ENCODE data around the gene WBP11. TPM values are rescaled to one million over a fixed set of nuclear protein-coding genes. Genes with fewer than 3 reads are reported as not detected.

WBP11 gene
- total RNA-seq, 1 donor from 2014 or later, result 128 TPM

DNA sequence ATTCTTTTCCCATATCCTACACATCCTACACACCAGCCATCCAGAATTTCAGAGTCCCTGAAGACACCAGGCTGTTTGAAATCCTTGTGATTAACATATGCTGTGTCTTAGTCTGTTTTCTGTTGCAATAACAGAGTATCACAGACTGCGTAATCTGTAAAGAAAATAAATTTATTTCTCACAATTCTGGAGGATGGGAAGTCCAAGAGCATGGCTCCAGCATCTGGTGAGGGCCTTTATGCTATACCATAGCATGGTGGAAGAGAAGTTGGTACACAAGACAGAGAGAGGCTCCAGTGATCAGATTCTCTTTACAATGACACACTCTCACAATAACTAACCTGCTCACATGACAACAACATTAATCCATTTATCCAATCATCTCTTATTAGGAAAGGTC, 36.0 kb upstream of the WBP11 start:
- DNase-seq (ENCODE audit: low spot score), result no peak
- Mint-ChIP-seq H3K4me3 (no peak overlapping the region), H3K36me3 (ENCODE audit: low read depth) (no peaks in the 10 kb centered on the region), H3K27ac (no peak overlapping the region), H3K4me1 (ENCODE audit: low read depth) (no peaks in the 10 kb centered on the region), H3K9me3 (no peaks in the 10 kb centered on the region), H3K27me3 (ENCODE audit: insufficient read depth) (peaks cover 22% of the 10 kb centered on the region)
- intact Hi-C loops (cut with micrococcal nuclease), result no loop called here

DNA sequence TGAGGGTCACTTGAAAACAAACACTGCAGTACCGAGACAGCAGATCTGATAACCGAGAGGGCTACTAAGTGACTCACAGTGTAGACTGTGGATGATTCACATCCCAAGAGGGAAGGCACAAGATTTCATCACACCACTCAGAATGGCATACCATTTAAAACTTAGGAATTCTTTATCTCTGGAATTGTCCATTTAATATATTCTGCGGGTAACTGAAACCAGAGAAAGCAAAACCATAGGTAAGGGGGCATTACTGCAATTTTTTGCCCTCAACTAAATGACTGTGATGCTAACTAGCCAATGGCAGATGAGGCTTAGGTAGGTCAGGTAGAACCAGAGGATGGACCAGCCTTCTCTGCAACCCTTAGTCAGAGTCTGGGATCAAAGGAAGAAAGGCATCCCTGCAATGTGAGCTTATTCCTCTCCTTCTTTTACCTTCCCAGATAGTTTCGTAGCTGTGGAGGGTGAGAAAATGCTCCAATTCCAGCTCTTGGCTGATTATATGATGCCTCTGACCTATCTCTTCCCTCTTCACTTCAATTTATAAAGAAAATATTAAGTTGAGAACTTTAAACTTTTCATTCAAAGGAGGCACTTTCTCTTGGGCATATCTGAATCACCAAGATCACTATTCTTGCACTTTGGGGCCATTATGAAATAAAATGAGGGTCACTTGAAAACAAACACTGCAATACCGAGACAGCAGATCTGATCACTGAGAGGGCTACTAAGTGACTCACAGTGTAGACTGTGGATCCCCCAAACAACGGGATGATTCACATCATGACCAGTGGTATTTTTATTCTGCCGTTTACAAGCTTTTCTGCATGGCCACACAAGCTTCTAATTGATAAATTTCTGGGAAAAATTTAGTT, 33.3 kb upstream of the WBP11 start:
- Mint-ChIP-seq H3K27me3 (ENCODE audit: insufficient read depth) (peaks cover 34% of the 10 kb centered on the region), H3K9me3 (no peaks in the 10 kb centered on the region), H3K4me3 (no peak overlapping the region), H3K4me1 (ENCODE audit: low read depth) (no peaks in the 10 kb centered on the region), H3K36me3 (ENCODE audit: low read depth) (no peaks in the 10 kb centered on the region), H3K27ac (no peak overlapping the region)
- intact Hi-C loops (cut with micrococcal nuclease), result no loop called here
- DNase-seq (ENCODE audit: low spot score), result no peak

DNA sequence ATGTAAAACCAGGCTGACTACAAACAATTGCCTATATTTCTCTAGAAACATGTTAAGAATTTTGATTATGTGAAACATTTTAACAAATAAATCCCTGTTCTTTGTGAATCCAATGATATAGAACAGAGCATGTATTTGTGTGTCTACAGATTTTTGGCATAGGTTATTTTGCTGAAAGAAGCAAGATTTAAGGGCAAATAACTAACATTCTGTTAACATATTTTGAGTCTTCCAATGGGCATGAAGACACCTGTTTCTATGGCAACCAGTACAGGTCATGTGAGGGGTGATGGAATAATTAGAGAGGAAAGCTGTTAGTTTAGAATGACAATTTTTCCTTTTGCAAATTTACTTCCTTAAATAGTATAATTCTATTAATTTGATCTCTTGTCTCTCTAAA, 31.2 kb upstream of the WBP11 start:
- no peaks in the 10 kb centered on the region for H3K36me3 Mint-ChIP-seq (ENCODE audit: low read depth)

GRCh38 chr12:14833952-14834351, 30.7 kb upstream of the WBP11 start:
- H3K36me3 Mint-ChIP-seq (ENCODE audit: low read depth), result no peaks in the 10 kb centered on the region
- no peaks in the 10 kb centered on the region for H3K4me1 Mint-ChIP-seq (ENCODE audit: low read depth)
- intact Hi-C loops (cut with micrococcal nuclease), result no loop called here
- no peak overlapping the region for H3K4me3 Mint-ChIP-seq
- no peak overlapping the region for H3K27ac Mint-ChIP-seq
- DNase-seq (ENCODE audit: low spot score), result no peak
- H3K9me3 Mint-ChIP-seq, result no peaks in the 10 kb centered on the region
- H3K27me3 Mint-ChIP-seq (ENCODE audit: insufficient read depth), result peaks cover 22% of the 10 kb centered on the region

More for the DNA sequence above, 31.2 kb upstream of the WBP11 start:
- H3K9me3 Mint-ChIP-seq, result no peaks in the 10 kb centered on the region
- DNase-seq (ENCODE audit: low spot score), result no peak
- H3K4me3 Mint-ChIP-seq, result no peak overlapping the region
- no peaks in the 10 kb centered on the region for H3K4me1 Mint-ChIP-seq (ENCODE audit: low read depth)
- peaks cover 28% of the 10 kb centered on the region for H3K27me3 Mint-ChIP-seq (ENCODE audit: insufficient read depth)
- H3K27ac Mint-ChIP-seq, result no peak overlapping the region
- intact Hi-C loops (cut with micrococcal nuclease), result no loop called here

- intact Hi-C loops (cut with micrococcal nuclease), result no loop called here
- DNase-seq (ENCODE audit: low spot score), result no peak
- H3K27ac Mint-ChIP-seq, result no peak overlapping the region
- peaks cover 26% of the 10 kb centered on the region for H3K27me3 Mint-ChIP-seq (ENCODE audit: insufficient read depth)
- no peaks in the 10 kb centered on the region for H3K9me3 Mint-ChIP-seq
- H3K4me3 Mint-ChIP-seq, result no peak overlapping the region
- no peaks in the 10 kb centered on the region for H3K36me3 Mint-ChIP-seq (ENCODE audit: low read depth)
- H3K4me1 Mint-ChIP-seq (ENCODE audit: low read depth), result no peaks in the 10 kb centered on the region
Observed at GRCh38 chr12:14833336-14833735, 30.1 kb upstream of the WBP11 start.

- Mint-ChIP-seq H3K36me3 (ENCODE audit: low read depth) (no peaks in the 10 kb centered on the region), H3K4me3 (no peak overlapping the region), H3K27me3 (ENCODE audit: insufficient read depth) (peaks cover 15% of the 10 kb centered on the region), H3K27ac (no peak overlapping the region), H3K4me1 (ENCODE audit: low read depth) (no peaks in the 10 kb centered on the region), H3K9me3 (no peaks in the 10 kb centered on the region)
- intact Hi-C loops (cut with micrococcal nuclease), result no loop called here
- no peak for DNase-seq (ENCODE audit: low spot score)
Observed at GRCh38 chr12:14828892-14829291, 25.6 kb upstream of the WBP11 start.

GRCh38 chr12:14827043-14827442, 23.8 kb upstream of the WBP11 start:
- no peaks in the 10 kb centered on the region for H3K4me1 Mint-ChIP-seq (ENCODE audit: low read depth)
- no peak overlapping the region for H3K27ac Mint-ChIP-seq
- intact Hi-C loops (cut with micrococcal nuclease), result no loop called here
- H3K27me3 Mint-ChIP-seq (ENCODE audit: insufficient read depth), result peaks cover 6% of the 10 kb centered on the region
- H3K4me3 Mint-ChIP-seq, result no peak overlapping the region
- no peak for DNase-seq (ENCODE audit: low spot score)
- H3K36me3 Mint-ChIP-seq (ENCODE audit: low read depth), result no peaks in the 10 kb centered on the region
- H3K9me3 Mint-ChIP-seq, result no peaks in the 10 kb centered on the region

DNA sequence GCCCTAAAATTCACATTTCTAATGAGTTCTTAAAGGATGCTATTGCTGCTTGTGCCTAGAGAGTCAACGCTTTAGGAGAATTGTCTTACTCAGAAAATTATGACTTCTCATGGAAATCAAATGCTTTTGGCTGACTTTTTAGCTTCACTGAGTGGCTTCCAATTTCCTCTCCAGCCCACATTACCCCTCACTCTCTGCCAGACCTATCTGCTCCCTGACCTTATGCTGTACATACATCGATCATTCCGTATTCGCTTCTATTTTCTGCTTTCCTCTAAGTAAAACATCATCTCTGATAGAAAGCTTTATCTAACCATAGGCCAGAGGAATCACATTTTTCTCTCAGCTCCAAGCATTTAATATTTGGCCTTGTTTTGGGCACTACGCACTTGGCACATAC, 23.2 kb upstream of the WBP11 start:
- intact Hi-C loops (cut with micrococcal nuclease), result no loop called here
- no peaks in the 10 kb centered on the region for H3K9me3 Mint-ChIP-seq
- H3K4me1 Mint-ChIP-seq (ENCODE audit: low read depth), result no peaks in the 10 kb centered on the region
- no peak overlapping the region for H3K4me3 Mint-ChIP-seq
- H3K27ac Mint-ChIP-seq, result no peak overlapping the region
- DNase-seq (ENCODE audit: low spot score), result no peak
- H3K36me3 Mint-ChIP-seq (ENCODE audit: low read depth), result no peaks in the 10 kb centered on the region
- peaks cover 4% of the 10 kb centered on the region for H3K27me3 Mint-ChIP-seq (ENCODE audit: insufficient read depth)

GRCh38 chr12:14825256-14825655, 22.0 kb upstream of the WBP11 start:
- DNase-seq (ENCODE audit: low spot score), result no peak
- Mint-ChIP-seq H3K36me3 (ENCODE audit: low read depth) (no peaks in the 10 kb centered on the region), H3K4me3 (no peak overlapping the region), H3K27ac (no peak overlapping the region), H3K9me3 (no peaks in the 10 kb centered on the region), H3K4me1 (ENCODE audit: low read depth) (no peaks in the 10 kb centered on the region), H3K27me3 (ENCODE audit: insufficient read depth) (peaks cover 8% of the 10 kb centered on the region)
- intact Hi-C loops (cut with micrococcal nuclease), result no loop called here

GRCh38 chr12:14824012-14824634, 20.8 kb upstream of the WBP11 start:
- H3K27ac Mint-ChIP-seq, result no peak overlapping the region
- no peaks in the 10 kb centered on the region for H3K9me3 Mint-ChIP-seq
- intact Hi-C loops (cut with micrococcal nuclease), result no loop called here
- no peaks in the 10 kb centered on the region for H3K4me1 Mint-ChIP-seq (ENCODE audit: low read depth)
- H3K36me3 Mint-ChIP-seq (ENCODE audit: low read depth), result no peaks in the 10 kb centered on the region
- peaks cover 8% of the 10 kb centered on the region for H3K27me3 Mint-ChIP-seq (ENCODE audit: insufficient read depth)
- no peak overlapping the region for H3K4me3 Mint-ChIP-seq
- no peak for DNase-seq (ENCODE audit: low spot score)

- Mint-ChIP-seq H3K9me3 (peaks cover 4% of the 10 kb centered on the region), H3K4me3 (no peak within 1 kb of the TSS), H3K4me1 (ENCODE audit: low read depth) (peaks cover 8% of the 10 kb centered on the region), H3K27ac (no peak within 1 kb of the TSS), H3K27me3 (ENCODE audit: insufficient read depth) (peaks cover 8% of the 10 kb centered on the region), H3K36me3 (ENCODE audit: low read depth) (peaks cover 2% of the 10 kb centered on the region)
- intact Hi-C loops (cut with micrococcal nuclease), result no loop called here
- DNase-seq (ENCODE audit: low spot score), result no peak
Observed at GRCh38 chr12:14814014-14814413, 10.7 kb upstream of the WBP11 start, which contains the start of gene SMCO3. TSS of gene SMCO3 (minus strand) at chr12:14814182. CDS start at chr12:14806680, 7,502 bp downstream.

GRCh38 chr12:14811486-14811885, 8.2 kb upstream of the WBP11 start:
- peaks cover 8% of the 10 kb centered on the region for H3K4me1 Mint-ChIP-seq (ENCODE audit: low read depth)
- H3K27me3 Mint-ChIP-seq (ENCODE audit: insufficient read depth), result peaks cover 5% of the 10 kb centered on the region
- intact Hi-C loops (cut with micrococcal nuclease), result no loop called here
- H3K9me3 Mint-ChIP-seq, result no peaks in the 10 kb centered on the region
- H3K4me3 Mint-ChIP-seq, result no peak overlapping the region
- no peak for DNase-seq (ENCODE audit: low spot score)
- no peaks in the 10 kb centered on the region for H3K36me3 Mint-ChIP-seq (ENCODE audit: low read depth)
- no peak overlapping the region for H3K27ac Mint-ChIP-seq

DNA sequence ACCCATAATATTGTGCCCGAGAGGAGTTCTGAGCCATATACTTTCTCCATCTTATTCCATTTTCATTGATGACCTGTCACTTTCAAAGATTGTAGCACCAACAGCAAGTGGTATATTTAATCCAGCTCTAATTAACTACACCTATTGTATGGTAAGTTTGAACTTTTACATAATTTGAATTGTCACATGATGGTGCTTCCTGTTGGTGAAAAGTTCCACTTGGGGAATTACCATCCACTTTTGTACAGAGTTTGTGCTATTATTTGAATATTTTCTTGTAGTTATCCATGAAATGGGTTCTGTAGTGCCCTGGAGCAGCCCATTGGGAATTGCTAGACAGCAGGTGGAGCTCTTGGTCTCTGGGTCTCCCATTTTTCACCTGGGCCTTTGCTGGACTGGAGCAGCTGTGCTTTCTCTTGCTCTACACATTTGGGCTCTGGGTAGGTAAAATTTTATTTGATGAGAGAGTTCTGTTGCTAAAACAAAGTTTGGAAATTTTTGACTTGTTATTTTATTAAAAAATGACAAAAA, 7.7 kb upstream of the WBP11 start:
- Mint-ChIP-seq H3K27ac (no peak overlapping the region), H3K27me3 (ENCODE audit: insufficient read depth) (peaks cover 5% of the 10 kb centered on the region), H3K36me3 (ENCODE audit: low read depth) (no peaks in the 10 kb centered on the region), H3K4me3 (no peak overlapping the region), H3K4me1 (ENCODE audit: low read depth) (peaks cover 8% of the 10 kb centered on the region), H3K9me3 (no peaks in the 10 kb centered on the region)
- DNase-seq (ENCODE audit: low spot score), result no peak
- intact Hi-C loops (cut with micrococcal nuclease), result no loop called here

All from activated T-helper 1 cell treated with anti-CD3 and anti-CD28 coated beads, Interleukin-12 subunit alpha, Interleukin-12 subunit beta, Interleukin-2, Interleukin-4 antibody, amounts not matched to agents 30 ng/mL and 10 ng/mL and 1 ng/mL, durations not matched to agents 14 hours and 24 hours and 36 hours (primary cell).